NT2/D1 (cell line): ENCODE data around the gene FLRT2.

Experiments
- YY1 ChIP-seq: IDR thresholded peaks from 2 replicates; pipeline ENCODE4 v1.6.1; 2011; ENCODE audit not compliant: insufficient read length, insufficient read depth
- ZNF274 ChIP-seq: IDR thresholded peaks from 2 replicates; pipeline ENCODE4 v1.6.1; 2011; ENCODE audit warnings: mild to moderate bottlenecking, low read depth, low read length

- no peak for TF ChIP-seq ZNF274
- TF ChIP-seq YY1: no peak
Observed at GRCh38 chr14:85601690-85602089, 71.7 kb downstream of the FLRT2 start.
